ENCODE measurements around the gene MED16. TPM values are rescaled to one million over a fixed set of nuclear protein-coding genes. Genes with fewer than 3 reads are reported as not detected.

Gene MED16
- total and polyA plus RNA-seq, 10 of the 15 experiments (the other 5 are each of a cell fraction or from before 2014, with no cell fraction given): 0.56 to 51.1 (median 13.6) TPM

GRCh38 chr19:892894-893689 lies at the start of gene MED16, which contains the start of gene RNU6-9 (continued):
- TF ChIP-seq ZBTB4 (CRISPR knock-in tag; IDR thresholded peaks at IDR 0.05) (no peak), BCLAF1 (IDR thresholded peaks at IDR 0.05) (no peak), ESRRA (IDR thresholded peaks at IDR 0.05; ENCODE audit: low read length) (peak; percentile 44; the same call in 1 of the 2 replicates), RB1 (IDR thresholded peaks at IDR 0.05; ENCODE audit: borderline replicate concordance) (peak; percentile 84; the same call in 1 of the 2 replicates), PRDM15 (CRISPR knock-in tag; IDR thresholded peaks at IDR 0.05) (no peak), ZNF622 (IDR thresholded peaks at IDR 0.05) (no peak), MLLT1 (IDR thresholded peaks at IDR 0.05) (no peak; the same call in 1 of the 2 replicates), RELB (IDR thresholded peaks at IDR 0.05; ENCODE audit: low read depth) (no peak; the same call in 1 of the 2 replicates), NR2C1 (IDR thresholded peaks at IDR 0.05) (no peak), TBL1XR1 (IDR thresholded peaks at IDR 0.05; ENCODE audit: low read depth, low read length) (peak; percentile 76; the same call in 1 of the 2 replicates), CBX5 (IDR thresholded peaks at IDR 0.05; ENCODE audit: low read depth) (no peak)
